Activated B cell treated with CpG ODN at 0.5 μM for 24 hours (primary cell): ENCODE results near the gene NUDT16L1. TPM values are rescaled to one million over a fixed set of nuclear protein-coding genes. Genes with fewer than 3 reads are reported as not detected.

Experiments
- ATAC-seq: fragments of 200-7000 bp; cut with Tn5 transposase; one replicate; pipeline ENCODE4 v1.10.0; 2021; ENCODE audit warnings: low read depth, mild to moderate bottlenecking, moderate library complexity
- CTCF ChIA-PET: fragments of 350-600 bp; sonication (Branson Sonifier 250); formaldehyde crosslinking; loops from one replicate; lab custom pipeline; 2021; ENCODE audit warnings: antibody characterized with exemption; lab: Charles Lee
- POLR2A ChIA-PET: fragments of 350-600 bp; sonication (Branson Sonifier 250); formaldehyde crosslinking; loops from one replicate; lab custom pipeline; 2021; ENCODE audit warnings: antibody characterized with exemption; lab: Charles Lee
- DNase-seq: peaks from one replicate; pipeline ENCODE4 v3.0.0; 2022
- H3K27ac Mint-ChIP-seq: one replicate; pipeline ENCODE4 v1.8.0; 2020; ENCODE audit warnings: mixed read lengths
- H3K27me3 Mint-ChIP-seq: one replicate; pipeline ENCODE4 v1.8.0; 2021; ENCODE audit warnings: mixed read lengths
- H3K36me3 Mint-ChIP-seq: one replicate; pipeline ENCODE4 v1.8.0; 2021; ENCODE audit warnings: low read depth, mixed read lengths
- H3K4me1 Mint-ChIP-seq: one replicate; pipeline ENCODE4 v1.8.0; 2021; ENCODE audit warnings: mixed read lengths
- H3K4me3 Mint-ChIP-seq: one replicate; pipeline ENCODE4 v1.8.0; 2020; ENCODE audit warnings: mild to moderate bottlenecking, mixed read lengths
- H3K9me3 Mint-ChIP-seq: one replicate; pipeline ENCODE4 v1.8.0; 2020; ENCODE audit warnings: mixed read lengths
- intact Hi-C: fragments of 100-400 bp; cut with micrococcal nuclease; formaldehyde crosslinking; loops from one replicate; pipeline ENCODE4 v1.15.1; 2024
- total RNA-seq: library from RNA; stranded (reverse); gene quantifications from 2 replicates; pipeline ENCODE4 v1.2.3, GENCODE V29; 2022
- TF ChIP-seq, protein P1 (sequence below): fragments of 200-600 bp; IDR thresholded peaks from one replicate; pipeline ENCODE4 v1.8.0; 2022; ENCODE audit warnings: antibody characterized with exemption, mild to moderate bottlenecking

NUDT16L1 gene
- total RNA-seq, 1 donor from 2014 or later: 32.9 TPM

DNA sequence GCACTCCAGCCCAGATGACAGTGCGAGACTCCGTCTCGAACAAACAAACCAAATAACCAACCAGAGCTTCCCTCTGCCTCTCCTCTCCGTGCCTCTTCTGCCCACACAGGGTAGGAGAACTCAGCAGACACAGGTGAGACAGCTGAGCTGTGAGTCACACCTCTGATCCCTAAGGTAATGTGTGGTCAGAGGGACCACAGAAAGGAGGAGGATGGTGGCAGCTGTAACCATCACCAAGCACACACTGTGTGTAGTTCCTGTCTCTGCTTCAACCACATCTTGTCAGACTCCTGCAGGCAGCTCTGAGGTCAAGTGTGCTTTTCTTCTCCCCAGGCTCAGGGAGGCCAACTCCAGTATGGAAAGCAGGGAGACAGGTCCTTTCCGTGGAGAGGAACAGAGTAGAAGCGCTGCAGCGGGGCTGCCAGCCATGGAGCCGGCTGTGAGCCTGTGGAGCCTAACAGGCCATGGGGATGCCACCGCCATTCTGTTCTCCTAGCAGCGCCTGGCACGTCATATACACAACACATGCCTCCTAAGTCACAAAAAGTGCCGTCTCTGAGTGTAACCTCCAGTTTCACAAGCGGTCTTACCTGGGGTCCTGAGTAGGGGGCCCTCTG, 7.1 kb downstream of the NUDT16L1 start:
- ChIA-PET CTCF (no interaction called here), POLR2A (interaction anchor here (0.6 kb wide), 1 partner anchor 210 kb away, joined by 3 read pairs; no protein-coding TSS in a partner anchor)
- no peak for DNase-seq
- H3K36me3 Mint-ChIP-seq: peaks cover 57% of the 10 kb centered on the region
- no peak for ATAC-seq
- no peak overlapping the region for H3K27ac Mint-ChIP-seq
- TF ChIP-seq, protein P1, sequence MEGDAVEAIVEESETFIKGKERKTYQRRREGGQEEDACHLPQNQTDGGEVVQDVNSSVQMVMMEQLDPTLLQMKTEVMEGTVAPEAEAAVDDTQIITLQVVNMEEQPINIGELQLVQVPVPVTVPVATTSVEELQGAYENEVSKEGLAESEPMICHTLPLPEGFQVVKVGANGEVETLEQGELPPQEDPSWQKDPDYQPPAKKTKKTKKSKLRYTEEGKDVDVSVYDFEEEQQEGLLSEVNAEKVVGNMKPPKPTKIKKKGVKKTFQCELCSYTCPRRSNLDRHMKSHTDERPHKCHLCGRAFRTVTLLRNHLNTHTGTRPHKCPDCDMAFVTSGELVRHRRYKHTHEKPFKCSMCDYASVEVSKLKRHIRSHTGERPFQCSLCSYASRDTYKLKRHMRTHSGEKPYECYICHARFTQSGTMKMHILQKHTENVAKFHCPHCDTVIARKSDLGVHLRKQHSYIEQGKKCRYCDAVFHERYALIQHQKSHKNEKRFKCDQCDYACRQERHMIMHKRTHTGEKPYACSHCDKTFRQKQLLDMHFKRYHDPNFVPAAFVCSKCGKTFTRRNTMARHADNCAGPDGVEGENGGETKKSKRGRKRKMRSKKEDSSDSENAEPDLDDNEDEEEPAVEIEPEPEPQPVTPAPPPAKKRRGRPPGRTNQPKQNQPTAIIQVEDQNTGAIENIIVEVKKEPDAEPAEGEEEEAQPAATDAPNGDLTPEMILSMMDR: no peak
- intact Hi-C loops: no loop called here
- H3K27me3 Mint-ChIP-seq: no peaks in the 10 kb centered on the region
- no peaks in the 10 kb centered on the region for H3K4me1 Mint-ChIP-seq
- no peak overlapping the region for H3K4me3 Mint-ChIP-seq
- no peaks in the 10 kb centered on the region for H3K9me3 Mint-ChIP-seq

DNA sequence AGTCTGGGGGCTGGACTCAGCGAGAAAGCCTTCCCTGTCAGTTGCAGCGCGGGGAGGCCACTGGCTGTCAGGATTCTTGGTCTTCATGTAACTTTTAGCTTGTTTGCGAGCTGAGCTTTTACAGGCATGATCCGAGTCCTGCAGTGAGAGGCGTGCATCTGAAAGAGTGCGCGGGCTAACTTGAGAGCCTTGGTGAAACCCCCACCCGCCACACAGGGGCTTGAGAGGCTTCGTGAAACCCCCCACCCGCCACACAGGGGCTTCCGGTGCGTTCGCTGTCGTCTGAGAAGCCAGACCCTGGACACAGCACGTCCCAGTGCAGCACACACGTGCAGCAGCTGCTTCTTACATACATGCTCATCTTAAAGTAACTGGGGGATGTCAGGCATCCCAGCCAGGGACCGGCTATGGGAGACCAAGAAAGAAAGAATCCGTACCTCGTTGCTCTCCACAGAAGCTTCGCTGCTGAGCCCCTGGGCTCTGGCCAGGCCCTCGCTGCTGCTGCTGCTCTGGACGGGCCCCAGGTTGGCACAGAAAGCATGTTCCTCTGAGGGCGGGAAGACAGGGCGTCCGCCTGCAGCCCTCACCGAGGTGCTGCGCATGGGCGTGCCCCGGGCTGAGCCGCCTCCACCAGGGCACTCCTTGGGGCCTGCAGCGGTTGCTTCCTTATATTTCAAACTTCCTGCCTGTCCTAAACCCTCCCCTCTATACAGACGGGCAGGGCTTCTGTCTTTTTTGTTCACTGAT, 7.8 kb downstream of the NUDT16L1 start:
- intact Hi-C loops: no loop called here
- DNase-seq: no peak
- TF ChIP-seq, protein P1: no peak
- no peak overlapping the region for H3K27ac Mint-ChIP-seq
- ChIA-PET POLR2A (interaction anchor here (0.6 kb wide), 1 partner anchor 210 kb away, joined by 3 read pairs; no protein-coding TSS in a partner anchor), CTCF (no interaction called here)
- no peaks in the 10 kb centered on the region for H3K4me1 Mint-ChIP-seq
- peaks cover 50% of the 10 kb centered on the region for H3K36me3 Mint-ChIP-seq
- H3K4me3 Mint-ChIP-seq: no peak overlapping the region
- no peaks in the 10 kb centered on the region for H3K27me3 Mint-ChIP-seq
- no peak for ATAC-seq
- no peaks in the 10 kb centered on the region for H3K9me3 Mint-ChIP-seq

DNA sequence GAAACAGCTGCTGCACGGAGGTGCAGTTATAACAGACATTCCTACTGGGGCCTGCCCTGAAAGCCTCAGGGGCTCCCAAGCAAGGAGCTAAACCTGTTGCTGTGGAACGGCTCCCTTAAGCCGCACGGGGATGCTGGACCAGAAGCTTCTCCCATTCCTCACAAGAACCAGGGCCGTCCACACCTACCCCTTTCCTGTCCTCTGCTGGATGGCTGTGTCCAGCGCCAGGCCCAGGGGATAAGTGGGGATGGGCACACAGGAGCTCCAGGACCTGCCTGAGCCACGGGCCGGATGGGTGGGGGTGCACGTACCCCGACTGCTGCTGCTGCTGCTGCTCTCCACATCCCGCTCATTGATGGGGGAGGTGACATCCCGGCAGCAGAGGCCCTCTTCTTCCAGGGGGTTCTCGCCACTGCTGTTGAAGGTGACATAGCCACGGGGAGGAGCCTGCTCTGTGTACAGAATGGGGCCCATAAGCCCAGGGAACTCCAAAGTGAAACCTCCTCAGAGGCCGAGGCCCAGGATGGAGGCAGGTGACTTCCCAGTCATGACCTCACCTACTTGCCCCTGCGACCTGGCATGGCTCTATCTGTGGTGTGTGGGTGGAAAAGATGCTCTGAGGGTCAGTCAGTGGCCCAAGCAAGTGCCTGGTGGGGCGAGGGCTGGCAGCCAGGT, 8.6 kb downstream of the NUDT16L1 start:
- DNase-seq (no peak), ATAC-seq (no peak)
- H3K4me1 Mint-ChIP-seq: no peaks in the 10 kb centered on the region
- ChIA-PET CTCF (no interaction called here), POLR2A (no interaction called here)
- TF ChIP-seq, protein P1: no peak
- peaks cover 52% of the 10 kb centered on the region for H3K36me3 Mint-ChIP-seq
- no peak overlapping the region for H3K4me3 Mint-ChIP-seq
- intact Hi-C loops: no loop called here
- no peaks in the 10 kb centered on the region for H3K27me3 Mint-ChIP-seq
- no peaks in the 10 kb centered on the region for H3K9me3 Mint-ChIP-seq
- no peak overlapping the region for H3K27ac Mint-ChIP-seq

DNA sequence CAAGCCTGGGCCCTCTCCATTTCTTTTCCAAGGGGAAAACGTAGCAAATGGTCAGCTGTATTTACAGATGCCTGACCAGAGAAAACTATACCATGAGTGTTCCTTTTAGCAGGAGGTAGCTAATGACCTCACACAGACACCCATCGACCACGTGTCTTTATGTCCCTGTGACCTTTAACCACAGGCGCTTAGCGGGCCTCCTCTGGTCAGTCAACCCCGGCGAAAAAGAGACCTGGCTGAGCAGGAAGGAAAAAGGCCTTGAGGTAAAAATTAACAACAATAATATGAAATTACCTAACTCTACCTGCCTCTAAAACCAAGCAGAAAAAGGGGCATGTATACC, 9.1 kb downstream of the NUDT16L1 start:
- intact Hi-C loops: no loop called here
- POLR2A ChIA-PET: no interaction called here
- DNase-seq: no peak
- no peak for ATAC-seq
- Mint-ChIP-seq H3K9me3 (no peaks in the 10 kb centered on the region), H3K4me3 (no peak overlapping the region), H3K4me1 (no peaks in the 10 kb centered on the region), H3K27ac (no peak overlapping the region), H3K36me3 (peaks cover 52% of the 10 kb centered on the region), H3K27me3 (no peaks in the 10 kb centered on the region)
- CTCF ChIA-PET: no interaction called here
- TF ChIP-seq, protein P1: no peak

GRCh38 chr16:4703906-4704305, 10.5 kb downstream of the NUDT16L1 start:
- ATAC-seq: no peak
- ChIA-PET CTCF (no interaction called here), POLR2A (no interaction called here)
- Mint-ChIP-seq H3K4me3 (no peak overlapping the region), H3K9me3 (no peaks in the 10 kb centered on the region), H3K36me3 (peaks cover 56% of the 10 kb centered on the region), H3K27ac (no peak overlapping the region), H3K27me3 (no peaks in the 10 kb centered on the region), H3K4me1 (no peaks in the 10 kb centered on the region)
- intact Hi-C loops: no loop called here
- TF ChIP-seq, protein P1: no peak
- no peak for DNase-seq
